Measurements from ENCODE around the gene CHSY1.

The CHSY1 gene

GRCh38 chr15:101143321-101143720 is 108.5 kb downstream of the CHSY1 start:
- DNase-seq (ENCODE audit: extremely low spot score, insufficient read length, low read depth) (no peak), FAIRE-seq (no peak)

GRCh38 chr15:101142711-101143110 is 109.1 kb downstream of the CHSY1 start:
- DNase-seq (ENCODE audit: extremely low spot score, insufficient read length, low read depth), result no peak
- no peak for FAIRE-seq

DNA sequence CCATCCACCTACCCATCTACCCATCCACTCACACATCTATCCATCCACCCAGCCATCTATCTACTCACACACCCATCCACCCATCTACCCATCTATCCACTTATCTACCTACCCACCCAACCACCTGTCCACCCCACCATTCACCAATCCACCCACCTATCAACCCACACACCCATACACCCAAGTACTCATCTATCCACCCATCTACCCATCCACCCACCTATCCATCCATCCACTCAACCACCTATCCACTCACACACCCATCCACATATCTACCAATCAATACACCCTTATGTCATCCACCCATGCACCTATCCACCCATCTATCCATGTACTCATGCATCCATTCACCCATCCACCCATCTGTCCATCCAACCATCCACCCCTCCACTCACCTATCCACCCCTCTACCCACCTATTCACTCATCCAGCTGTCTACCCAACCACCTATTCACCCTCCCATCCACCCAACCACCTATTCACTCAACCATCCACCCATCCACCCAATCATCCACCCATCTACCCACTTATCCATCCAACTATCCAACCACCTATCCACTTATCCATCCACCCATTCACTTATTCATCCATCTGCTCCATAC is 109.8 kb downstream of the CHSY1 start:
- FAIRE-seq (no peak), DNase-seq (ENCODE audit: extremely low spot score, insufficient read length, low read depth) (no peak)

DNA sequence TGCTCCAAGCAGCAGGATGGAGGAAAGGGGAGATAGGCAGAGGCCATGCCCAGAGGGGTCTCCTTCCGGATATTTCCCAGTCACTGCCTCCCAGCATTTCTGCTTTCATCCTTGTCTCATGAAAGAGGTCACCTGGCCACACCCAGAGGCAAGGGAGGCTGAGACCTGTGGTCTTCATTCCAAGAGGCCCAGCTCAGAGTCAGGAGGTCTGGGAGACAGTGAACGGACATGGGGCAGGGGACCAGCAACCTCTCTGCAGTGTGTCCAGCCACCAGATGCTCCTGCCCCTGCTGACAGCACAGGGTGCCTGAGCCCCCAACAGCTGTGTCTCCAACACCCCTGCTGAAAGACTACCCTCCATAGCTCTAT is 111.2 kb downstream of the CHSY1 start:
- DNase-seq (ENCODE audit: extremely low spot score, insufficient read length, low read depth) (no peak), FAIRE-seq (no peak)

DNA sequence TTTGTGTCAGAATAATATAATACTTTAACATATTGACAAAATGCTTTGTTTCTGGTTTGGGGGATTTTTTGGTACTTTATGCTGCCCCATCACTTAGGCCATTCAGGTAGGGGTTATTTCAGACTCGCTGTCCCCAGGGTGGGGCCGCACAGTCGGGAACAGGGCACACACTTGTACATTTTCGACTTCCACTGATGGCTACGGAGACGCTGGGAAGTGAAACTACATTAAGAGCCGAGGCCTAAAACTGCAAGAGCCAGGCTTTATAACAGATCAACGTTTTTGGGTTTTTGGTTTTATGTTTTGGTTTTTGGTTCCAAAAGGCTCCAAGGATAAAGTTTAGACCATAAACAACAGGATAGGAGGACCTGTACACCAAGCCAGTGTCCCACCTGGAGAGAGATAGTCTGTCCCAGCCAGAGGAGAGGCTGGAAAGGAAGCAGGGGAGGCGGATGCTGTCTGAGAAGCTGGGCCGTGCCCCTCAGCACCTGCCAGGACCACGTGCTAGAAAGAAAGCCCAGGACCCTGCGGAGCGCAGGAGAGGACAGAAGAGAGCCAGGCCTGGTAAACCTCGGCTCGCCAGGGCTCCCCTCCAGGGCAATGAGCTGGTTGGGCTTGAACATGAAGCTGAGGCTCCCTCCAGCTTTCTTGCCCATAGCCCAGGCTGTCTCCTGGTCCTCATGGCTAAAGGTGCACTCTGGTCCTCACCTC is 111.7 kb downstream of the CHSY1 start:
- DNase-seq (ENCODE audit: extremely low spot score, insufficient read length, low read depth) (no peak), FAIRE-seq (no peak)

- FAIRE-seq, result peak; percentile 94
- no peak for DNase-seq (ENCODE audit: extremely low spot score, insufficient read length, low read depth)
These were observed 112.7 kb downstream of the CHSY1 start for GRCh38 chr15:101138913-101139880.

- FAIRE-seq, result no peak
- no peak for DNase-seq (ENCODE audit: extremely low spot score, insufficient read length, low read depth)
These were observed 113.7 kb downstream of the CHSY1 start for GRCh38 chr15:101138086-101138660.

GRCh38 chr15:101137312-101137940 is 114.4 kb downstream of the CHSY1 start:
- DNase-seq (ENCODE audit: extremely low spot score, insufficient read length, low read depth), result no peak
- peak; percentile 62 for FAIRE-seq

DNA sequence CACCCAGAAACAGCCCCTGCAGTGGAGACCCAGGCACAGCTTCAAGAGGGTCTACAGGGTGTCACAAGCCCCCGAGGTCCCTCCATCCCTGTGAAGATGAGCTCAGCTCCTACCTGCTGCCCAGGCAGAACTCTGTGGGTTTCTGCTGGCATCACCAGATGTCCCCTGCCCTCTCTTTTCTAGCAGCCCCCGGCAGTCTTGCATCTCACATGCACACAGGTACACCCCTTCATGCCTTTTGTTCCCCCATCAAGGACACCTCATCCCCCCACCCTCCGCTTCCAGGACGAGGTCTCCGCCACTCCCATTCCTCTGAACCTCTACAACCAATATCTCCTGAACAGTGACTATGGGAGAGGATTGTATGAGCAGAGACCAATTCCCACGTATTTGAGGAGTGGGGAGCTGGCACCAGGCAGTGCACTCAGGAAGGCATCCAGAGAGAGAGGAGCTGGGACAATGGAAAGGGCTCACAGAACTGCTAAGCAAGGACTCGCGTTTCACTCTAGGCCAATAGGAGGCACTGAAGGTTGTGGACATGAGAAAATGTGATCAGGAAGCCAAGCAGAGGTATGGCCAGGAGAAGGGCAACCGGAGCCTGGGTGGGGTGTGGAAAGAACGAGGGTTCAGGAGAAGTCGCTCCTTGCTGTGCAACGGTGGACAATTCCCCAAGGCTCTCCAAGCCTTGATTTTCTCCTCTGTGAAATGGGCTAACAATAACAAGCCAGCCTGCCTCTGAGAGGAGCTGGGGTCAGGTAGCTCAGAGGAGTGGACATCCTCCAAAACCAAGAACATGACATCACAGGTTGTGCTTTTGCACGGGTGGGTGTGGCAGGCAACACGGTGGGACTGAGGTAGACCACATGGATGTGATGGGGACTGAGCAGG is 115.2 kb downstream of the CHSY1 start:
- DNase-seq (ENCODE audit: extremely low spot score, insufficient read length, low read depth), result no peak
- FAIRE-seq, result no peak

GRCh38 chr15:101135532-101136166 is 116.2 kb downstream of the CHSY1 start:
- DNase-seq (ENCODE audit: extremely low spot score, insufficient read length, low read depth), result peak; percentile 49
- peak; percentile 95 for FAIRE-seq

GRCh38 chr15:101134780-101135179 is 117.1 kb downstream of the CHSY1 start:
- DNase-seq (ENCODE audit: extremely low spot score, insufficient read length, low read depth), result no peak
- FAIRE-seq, result no peak

- no peak for DNase-seq (ENCODE audit: extremely low spot score, insufficient read length, low read depth)
- no peak for FAIRE-seq
These were observed 118.0 kb downstream of the CHSY1 start for GRCh38 chr15:101133751-101134261.

GRCh38 chr15:101133181-101133460 is 118.7 kb downstream of the CHSY1 start:
- DNase-seq (ENCODE audit: extremely low spot score, insufficient read length, low read depth) (no peak), FAIRE-seq (no peak)

GRCh38 chr15:101132390-101133180 is 119.3 kb downstream of the CHSY1 start:
- DNase-seq (ENCODE audit: extremely low spot score, insufficient read length, low read depth), result no peak
- no peak for FAIRE-seq

- FAIRE-seq (no peak), DNase-seq (ENCODE audit: extremely low spot score, insufficient read length, low read depth) (no peak)
These were observed 120.1 kb downstream of the CHSY1 start for GRCh38 chr15:101131489-101132389.

- FAIRE-seq, result no peak
- no peak for DNase-seq (ENCODE audit: extremely low spot score, insufficient read length, low read depth)
These were observed 121.9 kb downstream of the CHSY1 start for GRCh38 chr15:101129851-101130380.

Measured in GM18507 (cell line).